Measurements from ENCODE around the gene MGAT5.

MGAT5 gene

DNA sequence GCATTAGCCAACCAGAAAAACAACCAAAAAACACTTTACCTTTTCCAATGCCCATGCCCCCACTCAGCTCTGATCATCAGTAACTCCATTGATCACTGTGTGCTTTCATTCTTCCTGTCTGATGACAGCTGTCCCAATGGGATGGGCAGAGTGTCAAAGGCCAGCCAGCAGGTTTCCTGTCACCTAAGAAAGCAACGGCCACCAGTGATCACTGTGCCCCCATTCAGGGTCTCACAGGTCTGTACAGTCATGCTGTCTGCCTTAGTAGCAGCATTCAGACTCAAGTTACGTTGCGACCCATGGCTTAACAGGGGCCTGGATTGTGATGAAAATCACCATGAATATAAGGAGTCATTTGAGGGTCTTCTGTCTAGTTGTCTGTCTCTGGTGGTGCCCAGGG lies 184.5 kb downstream of the MGAT5 start:
- TF ChIP-seq, protein P1, sequence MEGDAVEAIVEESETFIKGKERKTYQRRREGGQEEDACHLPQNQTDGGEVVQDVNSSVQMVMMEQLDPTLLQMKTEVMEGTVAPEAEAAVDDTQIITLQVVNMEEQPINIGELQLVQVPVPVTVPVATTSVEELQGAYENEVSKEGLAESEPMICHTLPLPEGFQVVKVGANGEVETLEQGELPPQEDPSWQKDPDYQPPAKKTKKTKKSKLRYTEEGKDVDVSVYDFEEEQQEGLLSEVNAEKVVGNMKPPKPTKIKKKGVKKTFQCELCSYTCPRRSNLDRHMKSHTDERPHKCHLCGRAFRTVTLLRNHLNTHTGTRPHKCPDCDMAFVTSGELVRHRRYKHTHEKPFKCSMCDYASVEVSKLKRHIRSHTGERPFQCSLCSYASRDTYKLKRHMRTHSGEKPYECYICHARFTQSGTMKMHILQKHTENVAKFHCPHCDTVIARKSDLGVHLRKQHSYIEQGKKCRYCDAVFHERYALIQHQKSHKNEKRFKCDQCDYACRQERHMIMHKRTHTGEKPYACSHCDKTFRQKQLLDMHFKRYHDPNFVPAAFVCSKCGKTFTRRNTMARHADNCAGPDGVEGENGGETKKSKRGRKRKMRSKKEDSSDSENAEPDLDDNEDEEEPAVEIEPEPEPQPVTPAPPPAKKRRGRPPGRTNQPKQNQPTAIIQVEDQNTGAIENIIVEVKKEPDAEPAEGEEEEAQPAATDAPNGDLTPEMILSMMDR (IDR thresholded peaks at IDR 0.05; ENCODE audit: low read depth, low read length, missing control alignments) = no peak
- H3K4me3 ChIP-seq (ENCODE audit: low read depth, low read length) = no peak overlapping the region
- in situ Hi-C loops (cut with HindIII; ENCODE audit: low pct_ligation_motif_present, low sequenced_read_pairs) = no loop called here
- DNase-seq = no peak
- no peaks in the 10 kb centered on the region for H3K27me3 ChIP-seq (replicated peaks)
- H3K27ac ChIP-seq = no peak overlapping the region
- no peaks in the 10 kb centered on the region for H3K36me3 ChIP-seq (replicated peaks)

DNA sequence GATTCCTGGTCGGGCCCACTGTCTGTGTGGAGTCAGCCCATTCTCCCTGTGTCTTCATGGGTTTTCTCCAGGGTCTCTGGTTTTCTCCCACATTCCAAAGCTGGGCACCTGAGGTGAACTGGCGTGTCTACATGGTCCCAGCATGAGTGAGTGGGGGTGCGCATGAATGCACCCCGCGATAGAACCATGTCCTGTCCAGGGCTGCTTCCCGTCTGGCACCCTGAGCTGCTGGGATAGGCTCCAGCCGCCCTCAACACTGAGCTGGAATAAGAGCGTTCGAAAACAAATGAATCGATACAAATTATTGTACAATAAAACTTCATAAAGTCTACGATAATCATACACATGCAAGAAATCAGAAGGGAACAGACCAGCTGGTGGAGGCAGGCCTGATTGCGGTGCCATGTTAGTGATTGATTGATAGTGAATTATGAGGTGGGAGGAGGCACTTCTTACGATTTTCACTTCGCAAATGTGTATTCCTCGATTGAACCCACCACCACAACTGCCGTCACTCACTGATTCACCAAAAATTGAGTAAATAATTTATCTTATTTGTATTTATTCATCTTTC lies 186.6 kb downstream of the MGAT5 start:
- Histone ChIP-seq H3K36me3 (replicated peaks) (no peaks in the 10 kb centered on the region), H3K27me3 (replicated peaks) (no peaks in the 10 kb centered on the region), H3K27ac (no peak overlapping the region), H3K4me3 (ENCODE audit: low read depth, low read length) (no peak overlapping the region)
- TF ChIP-seq, protein P1 (IDR thresholded peaks at IDR 0.05; ENCODE audit: low read depth, low read length, missing control alignments) = no peak
- in situ Hi-C loops (cut with HindIII; ENCODE audit: low pct_ligation_motif_present, low sequenced_read_pairs) = no loop called here
- DNase-seq = no peak

DNA sequence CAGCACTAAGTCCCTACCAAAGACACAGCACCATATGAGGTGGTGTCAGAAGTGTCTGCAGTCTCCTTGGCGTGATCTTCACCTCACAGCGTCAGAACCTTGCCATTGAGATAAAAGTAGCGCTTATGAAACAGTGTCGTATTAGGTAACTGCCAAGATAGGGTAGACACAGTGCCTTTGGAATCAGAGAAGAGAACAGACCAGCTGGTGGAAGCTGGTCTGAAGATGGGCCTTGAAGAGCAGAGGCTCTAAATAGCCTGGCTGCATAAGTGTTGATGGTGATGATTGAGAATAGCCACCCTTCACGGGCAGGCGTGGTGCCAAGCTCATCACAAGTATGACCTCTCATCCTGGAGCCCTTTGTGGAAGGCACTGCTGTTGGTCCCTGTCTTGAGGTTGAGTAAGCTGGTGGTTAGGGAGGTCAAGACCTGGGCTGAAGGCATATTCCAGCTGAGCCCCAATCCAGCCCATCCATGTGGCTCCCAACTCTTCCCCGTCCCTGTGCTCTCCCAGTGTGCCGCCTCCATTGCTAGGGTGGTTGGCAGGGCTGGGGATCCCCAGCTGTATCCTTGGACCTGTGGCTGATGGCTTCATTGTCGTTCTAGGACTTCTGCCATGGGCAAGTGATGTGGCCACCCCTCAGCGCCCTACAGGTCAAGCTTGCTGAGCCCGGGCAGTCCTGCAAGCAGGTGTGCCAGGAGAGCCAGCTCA lies 187.4 kb downstream of the MGAT5 start:
- in situ Hi-C loops (cut with HindIII; ENCODE audit: low pct_ligation_motif_present, low sequenced_read_pairs) = no loop called here
- TF ChIP-seq, protein P1 (IDR thresholded peaks at IDR 0.05; ENCODE audit: low read depth, low read length, missing control alignments) = no peak
- H3K36me3 ChIP-seq (replicated peaks) = no peaks in the 10 kb centered on the region
- no peak for DNase-seq
- H3K4me3 ChIP-seq (ENCODE audit: low read depth, low read length) = no peak overlapping the region
- no peak overlapping the region for H3K27ac ChIP-seq
- no peaks in the 10 kb centered on the region for H3K27me3 ChIP-seq (replicated peaks)

DNA sequence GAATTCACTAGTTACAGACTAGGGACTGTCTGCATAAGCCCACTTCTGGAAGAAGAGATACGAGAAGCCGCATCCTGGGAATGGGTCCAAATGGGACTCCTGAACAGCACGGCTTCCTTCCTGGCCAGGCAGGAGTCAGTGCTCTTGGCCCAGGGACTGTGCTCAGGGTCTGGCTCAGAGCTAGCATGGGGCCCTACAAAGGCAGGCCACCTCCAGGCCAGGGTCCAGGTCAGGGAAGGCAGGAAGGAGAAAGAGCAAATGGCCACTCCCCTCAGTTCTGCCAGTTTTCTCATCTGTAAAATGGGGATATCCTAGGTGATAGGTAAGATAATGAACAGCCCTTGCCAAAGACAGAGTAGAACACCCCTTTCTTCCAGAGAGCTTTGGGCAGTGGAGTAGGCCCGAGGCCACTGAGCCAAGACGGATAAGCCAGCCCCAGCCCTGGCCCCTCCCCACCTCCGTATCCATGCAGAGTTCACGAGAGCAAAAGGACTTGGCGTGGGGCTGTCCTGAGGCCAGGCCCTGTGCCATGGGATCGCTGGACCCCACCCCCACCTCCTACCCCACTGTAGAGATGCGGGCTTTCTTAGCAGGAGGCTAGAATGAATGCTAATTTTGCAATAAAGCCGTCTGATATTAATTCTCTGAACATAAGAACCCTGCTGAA lies 190.1 kb downstream of the MGAT5 start:
- Histone ChIP-seq H3K27me3 (replicated peaks) (no peaks in the 10 kb centered on the region), H3K36me3 (replicated peaks) (no peaks in the 10 kb centered on the region), H3K27ac (no peak overlapping the region), H3K4me3 (ENCODE audit: low read depth, low read length) (no peak overlapping the region)
- in situ Hi-C loops (cut with HindIII; ENCODE audit: low pct_ligation_motif_present, low sequenced_read_pairs) = no loop called here
- TF ChIP-seq, protein P1 (IDR thresholded peaks at IDR 0.05; ENCODE audit: low read depth, low read length, missing control alignments) = no peak
- no peak for DNase-seq

DNA sequence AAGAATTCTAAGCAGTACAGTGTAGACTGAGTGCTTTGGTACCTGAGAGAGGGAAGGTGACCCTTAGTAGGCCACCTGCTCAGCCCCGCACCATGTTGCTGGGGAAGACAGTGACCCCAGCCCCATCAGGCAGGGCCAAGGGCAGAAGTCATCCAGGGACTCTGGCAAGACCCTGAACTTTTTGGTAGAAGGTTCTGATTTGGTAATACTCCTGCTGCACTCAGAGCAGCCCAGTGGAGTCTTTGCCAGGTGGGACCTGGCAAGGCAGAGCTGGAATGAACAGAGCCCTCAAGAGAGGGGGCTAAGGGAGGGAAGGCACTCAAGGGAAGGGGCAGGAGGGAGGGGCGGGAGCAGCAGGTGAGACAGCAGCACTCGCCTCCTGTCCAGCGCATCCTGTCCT lies 191.2 kb downstream of the MGAT5 start:
- DNase-seq = no peak
- no peak overlapping the region for H3K27ac ChIP-seq
- TF ChIP-seq, protein P1 (IDR thresholded peaks at IDR 0.05; ENCODE audit: low read depth, low read length, missing control alignments) = no peak
- no peaks in the 10 kb centered on the region for H3K36me3 ChIP-seq (replicated peaks)
- no peak overlapping the region for H3K4me3 ChIP-seq (ENCODE audit: low read depth, low read length)
- H3K27me3 ChIP-seq (replicated peaks) = no peaks in the 10 kb centered on the region
- in situ Hi-C loops (cut with HindIII; ENCODE audit: low pct_ligation_motif_present, low sequenced_read_pairs) = no loop called here

Measured in brain microvascular endothelial cell (primary cell).